Measurements from ENCODE around the gene DNAJC7.

Gene DNAJC7

DNA sequence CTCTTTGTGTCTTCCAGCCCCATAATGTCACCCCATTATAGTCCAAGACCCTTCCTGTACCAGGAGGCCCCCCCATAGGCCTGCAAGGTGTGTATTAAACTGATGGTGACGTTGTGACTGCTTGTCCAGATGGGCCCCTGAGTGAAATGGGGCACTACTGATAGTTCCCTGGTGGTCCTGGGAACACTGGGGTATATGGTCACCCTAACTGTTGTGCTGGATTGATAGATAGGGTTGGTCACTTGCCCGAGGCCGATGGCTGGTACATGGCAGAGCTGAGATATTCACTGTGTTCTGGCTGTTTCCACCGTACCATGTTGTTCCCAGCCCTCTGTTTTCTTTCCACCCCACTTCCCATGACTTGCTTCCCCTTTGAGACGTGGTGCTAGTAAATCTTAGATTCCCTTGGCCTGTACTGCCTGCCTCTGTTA, 46.3 kb downstream of the DNAJC7 start:
- Histone ChIP-seq H3K9me3 (ENCODE audit: control insufficient read depth, low read length) (no peaks in the 10 kb centered on the region), H3K4me3 (ENCODE audit: insufficient read depth, low read depth, low read length) (no peak overlapping the region), H3K4me1 (ENCODE audit: control insufficient read depth, insufficient read depth, low read length) (peaks cover 8% of the 10 kb centered on the region), H3K36me3 (ENCODE audit: control insufficient read depth, insufficient read depth, low read length) (peaks cover 50% of the 10 kb centered on the region), H3K27me3 (ENCODE audit: control insufficient read depth, insufficient read depth, low read length, poor library complexity, severe bottlenecking) (no peaks in the 10 kb centered on the region), H3K27ac (ENCODE audit: insufficient read depth, low read depth, low read length, poor library complexity, severe bottlenecking) (no peak overlapping the region)
- 91 to 94% methylated on average over 5 of the region's 5 CpGs for WGBS, 2 experiments

- 96% methylated on average over 10 of the region's 10 CpGs for WGBS, 2 experiments
Measured at GRCh38 chr17:41968676-41969075, 48.6 kb downstream of the DNAJC7 start.

DNA sequence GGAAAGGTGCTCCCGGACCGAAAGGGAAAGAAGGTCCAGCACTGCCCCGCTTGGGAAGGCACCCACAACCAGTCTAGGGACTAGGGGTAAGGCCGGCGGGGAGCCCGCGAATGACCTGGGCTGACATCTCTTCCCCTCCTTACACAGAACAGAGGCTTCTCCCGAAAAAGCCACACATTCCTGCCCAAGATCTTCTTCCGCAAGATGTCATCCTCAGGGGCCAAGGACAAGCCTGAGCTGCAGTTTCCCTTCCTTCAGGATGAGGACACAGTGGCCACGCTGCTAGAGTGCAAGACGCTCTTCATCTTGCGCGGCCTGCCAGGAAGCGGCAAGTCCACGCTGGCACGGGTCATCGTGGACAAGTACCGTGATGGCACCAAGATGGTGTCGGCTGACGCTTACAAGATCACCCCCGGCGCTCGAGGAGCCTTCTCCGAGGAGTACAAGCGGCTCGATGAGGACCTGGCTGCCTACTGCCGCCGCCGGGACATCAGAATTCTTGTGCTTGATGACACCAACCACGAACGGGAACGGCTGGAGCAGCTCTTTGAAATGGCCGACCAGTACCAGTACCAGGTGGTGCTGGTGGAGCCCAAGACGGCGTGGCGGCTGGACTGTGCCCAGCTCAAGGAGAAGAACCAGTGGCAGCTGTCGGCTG, 49.2 kb downstream of the DNAJC7 start:
- H3K9me3 ChIP-seq (ENCODE audit: control insufficient read depth, low read length) = no peaks in the 10 kb centered on the region
- 95% methylated on average over 37 of the region's 37 CpGs for WGBS, 2 experiments
- peak overlapping the region; percentile 91 for H3K4me3 ChIP-seq (ENCODE audit: insufficient read depth, low read depth, low read length)
- no peak overlapping the region for H3K27ac ChIP-seq (ENCODE audit: insufficient read depth, low read depth, low read length, poor library complexity, severe bottlenecking)
- H3K36me3 ChIP-seq (ENCODE audit: control insufficient read depth, insufficient read depth, low read length) = peaks cover 29% of the 10 kb centered on the region
- peaks cover 11% of the 10 kb centered on the region for H3K4me1 ChIP-seq (ENCODE audit: control insufficient read depth, insufficient read depth, low read length)
- H3K27me3 ChIP-seq (ENCODE audit: control insufficient read depth, insufficient read depth, low read length, poor library complexity, severe bottlenecking) = no peaks in the 10 kb centered on the region

More at GRCh38 chr17:41968676-41969075, 48.6 kb downstream of the DNAJC7 start:
- no peaks in the 10 kb centered on the region for H3K27me3 ChIP-seq (ENCODE audit: control insufficient read depth, insufficient read depth, low read length, poor library complexity, severe bottlenecking)
- H3K4me3 ChIP-seq (ENCODE audit: insufficient read depth, low read depth, low read length) = no peak overlapping the region
- H3K36me3 ChIP-seq (ENCODE audit: control insufficient read depth, insufficient read depth, low read length) = peaks cover 36% of the 10 kb centered on the region
- H3K27ac ChIP-seq (ENCODE audit: insufficient read depth, low read depth, low read length, poor library complexity, severe bottlenecking) = no peak overlapping the region
- H3K4me1 ChIP-seq (ENCODE audit: control insufficient read depth, insufficient read depth, low read length) = peaks cover 11% of the 10 kb centered on the region
- H3K9me3 ChIP-seq (ENCODE audit: control insufficient read depth, low read length) = no peaks in the 10 kb centered on the region

DNA sequence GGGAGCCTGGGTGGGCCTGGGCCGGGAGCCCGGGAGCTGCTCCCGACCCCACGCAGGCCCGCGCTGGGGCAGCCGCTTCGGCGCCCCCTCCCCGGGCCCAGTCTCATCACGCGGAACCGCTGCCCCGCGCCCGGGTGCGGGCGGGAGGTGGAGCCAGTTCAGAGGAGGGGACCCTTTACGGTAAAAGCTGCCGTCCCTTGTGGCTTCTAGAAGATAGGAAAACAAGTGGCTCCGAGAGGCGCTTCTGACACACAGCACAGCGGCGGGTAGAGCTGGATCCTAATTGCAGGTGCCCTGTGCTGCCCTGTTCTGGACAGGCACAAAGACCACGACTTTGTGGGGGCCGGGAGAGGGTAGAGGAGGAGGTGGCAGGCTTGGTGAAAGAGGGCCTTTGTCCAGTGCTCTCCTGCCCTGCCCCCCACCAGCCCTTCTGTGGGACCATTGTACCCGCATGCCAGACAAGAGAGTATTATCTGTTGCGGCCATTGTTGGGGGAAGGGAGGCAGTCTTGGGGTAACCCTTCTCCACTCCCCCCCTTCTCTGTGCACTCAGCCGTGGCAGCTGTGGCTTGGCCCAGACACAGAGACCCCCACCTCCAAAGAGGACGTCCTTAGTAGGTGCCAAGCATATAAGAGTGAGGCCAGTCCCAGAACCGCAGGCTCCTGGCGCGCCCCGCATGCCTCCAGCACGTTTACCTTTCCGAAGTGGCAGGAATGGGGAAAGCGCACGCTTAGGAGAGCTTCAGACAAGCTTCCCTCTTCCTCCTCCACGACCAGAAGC, 49.9 kb downstream of the DNAJC7 start:
- peaks cover 22% of the 10 kb centered on the region for H3K36me3 ChIP-seq (ENCODE audit: control insufficient read depth, insufficient read depth, low read length)
- no peaks in the 10 kb centered on the region for H3K9me3 ChIP-seq (ENCODE audit: control insufficient read depth, low read length)
- no peaks in the 10 kb centered on the region for H3K27me3 ChIP-seq (ENCODE audit: control insufficient read depth, insufficient read depth, low read length, poor library complexity, severe bottlenecking)
- peak overlapping the region; percentile 91 for H3K4me3 ChIP-seq (ENCODE audit: insufficient read depth, low read depth, low read length)
- peaks cover 11% of the 10 kb centered on the region for H3K4me1 ChIP-seq (ENCODE audit: control insufficient read depth, insufficient read depth, low read length)
- WGBS, 2 experiments = 30 to 31% methylated on average over 39 of the region's 39 CpGs
- peak overlapping the region; percentile 62 for H3K27ac ChIP-seq (ENCODE audit: insufficient read depth, low read depth, low read length, poor library complexity, severe bottlenecking)

DNA sequence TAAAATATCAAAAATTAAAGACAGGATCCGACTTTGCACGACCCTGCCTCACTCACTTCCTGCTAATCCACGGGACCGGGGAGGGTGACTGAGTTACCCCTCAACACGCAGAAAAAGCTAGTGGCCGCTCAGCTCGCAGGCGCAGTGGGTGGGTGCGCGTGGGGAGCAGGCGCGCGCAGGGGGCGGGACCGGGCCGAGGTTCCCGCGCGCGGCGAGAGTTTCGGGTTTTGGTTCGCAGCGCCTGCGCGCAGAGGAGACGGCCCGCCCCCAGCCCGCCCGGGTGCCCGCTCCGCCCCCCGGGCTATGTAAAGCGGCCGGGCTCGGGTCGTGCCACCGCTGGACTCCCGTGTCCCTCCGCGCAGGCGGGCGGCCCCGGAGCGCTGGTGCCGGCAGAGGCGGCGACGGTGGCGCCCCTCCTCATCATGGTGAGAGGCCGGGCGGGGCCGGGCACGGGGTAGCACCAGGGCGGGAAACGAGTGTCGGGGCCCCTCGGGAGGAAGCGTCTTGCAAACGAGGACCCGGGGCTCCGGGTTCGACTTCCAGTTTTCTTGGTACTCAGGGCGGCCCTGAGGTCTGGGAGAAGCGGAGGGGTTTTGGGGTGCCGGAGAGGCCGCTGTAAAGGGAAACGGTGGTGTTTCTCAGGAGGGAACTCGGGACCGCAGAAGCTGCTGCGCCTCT, 50.6 kb downstream of the DNAJC7 start, which contains the start of gene CNP:
TSS of gene CNP (plus strand) at position 333 of the 678 bp plus-strand sequence. CDS start at position 423, 90 bp downstream.
- Histone ChIP-seq H3K27ac (ENCODE audit: insufficient read depth, low read depth, low read length, poor library complexity, severe bottlenecking) (peak within 1 kb of the TSS; percentile 62), H3K4me1 (ENCODE audit: control insufficient read depth, insufficient read depth, low read length) (peaks cover 11% of the 10 kb centered on the region), H3K9me3 (ENCODE audit: control insufficient read depth, low read length) (no peaks in the 10 kb centered on the region), H3K4me3 (ENCODE audit: insufficient read depth, low read depth, low read length) (peak within 1 kb of the TSS; percentile 91), H3K36me3 (ENCODE audit: control insufficient read depth, insufficient read depth, low read length) (peaks cover 15% of the 10 kb centered on the region), H3K27me3 (ENCODE audit: control insufficient read depth, insufficient read depth, low read length, poor library complexity, severe bottlenecking) (no peaks in the 10 kb centered on the region)
- WGBS, 2 experiments = 0% methylated on average over 71 of the region's 71 CpGs

DNA sequence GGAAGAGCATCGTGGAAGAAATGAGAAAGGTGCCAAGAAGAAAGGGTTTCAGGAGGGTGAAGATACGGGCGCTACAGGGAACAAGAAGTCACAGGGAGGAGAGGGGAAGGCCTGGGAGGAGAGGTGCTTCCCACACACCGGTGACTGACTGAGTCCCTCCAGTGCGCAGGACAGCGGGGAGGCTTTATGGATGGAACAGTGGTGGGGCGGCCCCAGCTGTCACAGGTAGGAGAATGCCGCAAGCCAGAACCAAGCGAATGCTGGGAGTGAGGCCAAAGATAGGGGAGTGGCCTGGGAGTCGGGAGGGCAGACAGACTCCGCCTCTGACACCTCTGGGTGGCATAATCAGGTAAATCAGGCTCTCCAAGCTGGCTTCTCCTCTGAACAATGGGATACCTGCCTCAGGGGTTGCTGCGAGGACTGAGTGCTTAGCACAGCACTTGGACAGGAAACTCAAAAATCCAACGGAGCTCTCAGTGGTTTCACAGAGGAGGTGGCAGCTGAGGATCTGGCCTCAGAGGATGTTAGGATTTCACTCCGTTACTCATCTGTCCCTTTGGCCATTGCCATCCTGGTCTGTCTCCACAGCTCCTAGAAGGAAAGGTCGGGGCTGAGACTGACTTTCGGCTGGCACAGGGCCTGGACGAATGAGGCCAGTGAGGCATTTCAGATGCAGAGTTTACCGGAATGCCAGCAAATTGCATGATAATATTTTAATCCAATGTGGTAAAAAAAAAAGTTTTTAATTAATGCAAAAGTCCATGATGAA, 51.4 kb downstream of the DNAJC7 start:
- H3K27ac ChIP-seq (ENCODE audit: insufficient read depth, low read depth, low read length, poor library complexity, severe bottlenecking) = peak overlapping the region; percentile 27
- peaks cover 13% of the 10 kb centered on the region for H3K36me3 ChIP-seq (ENCODE audit: control insufficient read depth, insufficient read depth, low read length)
- peak overlapping the region; percentile 91 for H3K4me3 ChIP-seq (ENCODE audit: insufficient read depth, low read depth, low read length)
- no peaks in the 10 kb centered on the region for H3K27me3 ChIP-seq (ENCODE audit: control insufficient read depth, insufficient read depth, low read length, poor library complexity, severe bottlenecking)
- H3K9me3 ChIP-seq (ENCODE audit: control insufficient read depth, low read length) = no peaks in the 10 kb centered on the region
- 7 to 11% methylated on average over 18 of the region's 18 CpGs for WGBS, 2 experiments
- H3K4me1 ChIP-seq (ENCODE audit: control insufficient read depth, insufficient read depth, low read length) = peaks cover 11% of the 10 kb centered on the region

GRCh38 chr17:41962768-41963434, 54.3 kb downstream of the DNAJC7 start:
- H3K4me3 ChIP-seq (ENCODE audit: insufficient read depth, low read depth, low read length) = no peak overlapping the region
- no peak overlapping the region for H3K27ac ChIP-seq (ENCODE audit: insufficient read depth, low read depth, low read length, poor library complexity, severe bottlenecking)
- H3K27me3 ChIP-seq (ENCODE audit: control insufficient read depth, insufficient read depth, low read length, poor library complexity, severe bottlenecking) = no peaks in the 10 kb centered on the region
- 32 to 36% methylated on average over 9 of the region's 9 CpGs for WGBS, 2 experiments
- peaks cover 4% of the 10 kb centered on the region for H3K36me3 ChIP-seq (ENCODE audit: control insufficient read depth, insufficient read depth, low read length)
- H3K9me3 ChIP-seq (ENCODE audit: control insufficient read depth, low read length) = no peaks in the 10 kb centered on the region
- peaks cover 24% of the 10 kb centered on the region for H3K4me1 ChIP-seq (ENCODE audit: control insufficient read depth, insufficient read depth, low read length)

DNA sequence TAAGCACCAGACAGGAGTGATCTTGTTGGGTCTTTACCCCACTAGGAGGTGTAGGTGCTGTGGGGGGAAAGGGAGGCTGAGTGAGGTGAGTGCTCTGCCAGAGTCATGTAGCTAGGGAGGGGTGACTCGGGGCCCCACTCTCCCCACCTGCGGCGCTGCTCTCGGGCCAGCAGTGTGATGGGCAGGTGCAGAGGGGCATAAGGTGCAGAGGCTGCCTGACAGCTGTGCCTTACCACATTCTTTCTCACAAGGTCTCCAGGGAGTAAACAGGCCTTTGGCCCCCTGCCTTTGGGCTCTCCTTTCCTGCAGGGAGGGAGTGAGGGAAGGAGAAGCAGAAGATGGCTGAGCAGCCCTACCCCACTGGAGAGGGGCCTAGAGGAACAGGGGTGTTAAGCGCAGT, 55.1 kb downstream of the DNAJC7 start:
- Histone ChIP-seq H3K9me3 (ENCODE audit: control insufficient read depth, low read length) (no peaks in the 10 kb centered on the region), H3K36me3 (ENCODE audit: control insufficient read depth, insufficient read depth, low read length) (no peaks in the 10 kb centered on the region), H3K27me3 (ENCODE audit: control insufficient read depth, insufficient read depth, low read length, poor library complexity, severe bottlenecking) (no peaks in the 10 kb centered on the region), H3K27ac (ENCODE audit: insufficient read depth, low read depth, low read length, poor library complexity, severe bottlenecking) (no peak overlapping the region), H3K4me1 (ENCODE audit: control insufficient read depth, insufficient read depth, low read length) (peaks cover 17% of the 10 kb centered on the region), H3K4me3 (ENCODE audit: insufficient read depth, low read depth, low read length) (no peak overlapping the region)
- WGBS, 2 experiments = 91 to 97% methylated on average over 5 of the region's 5 CpGs

DNA sequence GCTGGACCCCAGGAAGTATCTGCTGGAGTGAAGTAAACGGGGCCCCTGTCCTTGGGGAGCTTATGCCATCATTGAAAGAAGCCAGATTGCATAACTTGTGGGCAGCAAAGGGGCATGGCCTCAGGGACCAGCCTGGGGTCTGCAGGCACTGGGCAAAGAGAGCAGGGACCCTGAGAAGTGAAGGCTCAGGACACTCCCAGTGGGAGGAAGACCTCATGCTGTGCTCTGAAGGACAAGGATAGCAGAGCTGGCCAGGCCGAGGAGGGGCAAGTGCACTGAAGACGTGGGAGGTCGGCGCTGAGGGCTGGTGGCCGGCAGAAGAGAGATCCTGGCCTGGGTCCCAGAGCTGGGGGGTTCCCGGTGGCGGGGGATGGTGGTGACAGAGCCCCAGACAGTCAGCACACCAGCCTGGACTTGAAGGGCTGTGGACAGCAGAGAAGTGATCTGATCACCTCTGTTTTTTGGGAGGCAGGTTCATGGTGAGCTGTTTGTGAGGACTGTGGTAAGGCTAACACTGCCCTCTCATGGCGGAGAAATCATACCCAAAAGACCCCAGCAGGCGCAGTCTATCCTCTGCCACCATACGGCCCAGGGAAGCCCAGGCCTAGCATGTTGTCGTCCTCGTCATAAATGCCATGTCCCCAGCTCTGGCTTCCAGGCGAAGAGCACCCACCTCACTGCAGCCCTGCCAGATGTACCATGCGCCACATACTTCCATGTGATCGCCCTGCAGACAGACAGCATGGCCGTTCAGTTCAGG, 57.7 kb downstream of the DNAJC7 start:
- H3K27me3 ChIP-seq (ENCODE audit: control insufficient read depth, insufficient read depth, low read length, poor library complexity, severe bottlenecking) = no peaks in the 10 kb centered on the region
- H3K36me3 ChIP-seq (ENCODE audit: control insufficient read depth, insufficient read depth, low read length) = no peaks in the 10 kb centered on the region
- H3K9me3 ChIP-seq (ENCODE audit: control insufficient read depth, low read length) = no peaks in the 10 kb centered on the region
- no peak overlapping the region for H3K27ac ChIP-seq (ENCODE audit: insufficient read depth, low read depth, low read length, poor library complexity, severe bottlenecking)
- WGBS, 2 experiments = 51 to 60% methylated on average over 17 of the region's 17 CpGs
- peaks cover 14% of the 10 kb centered on the region for H3K4me1 ChIP-seq (ENCODE audit: control insufficient read depth, insufficient read depth, low read length)
- no peak overlapping the region for H3K4me3 ChIP-seq (ENCODE audit: insufficient read depth, low read depth, low read length)
